HCT116 (cell line): ENCODE measurements around the gene MPPED1.

Experiments
- POLR2A ChIP-seq: IDR thresholded peaks from 2 replicates; pipeline ENCODE4 v1.7.0; 2011; ENCODE audit warnings: borderline replicate concordance; ENCODE audit not compliant: insufficient read depth, insufficient read length; ENCODE audit errors: extremely low read depth
- RAD21 ChIP-seq: IDR thresholded peaks from 2 replicates; pipeline ENCODE4 v1.6.1; 2012; ENCODE audit warnings: low read depth, mild to moderate bottlenecking
- TF ChIP-seq, protein P1 (sequence below), 3 experiments: fragments of 200-600 bp in 1 of 3; sonication (generic) in 1 of 3; IDR thresholded peaks in 2 of 3; conservative IDR thresholded peaks in 1 of 3; 2 replicates each; pipeline ENCODE4 v1.5.1; 2012 to 2017; ENCODE audit warnings: low read depth in 2 of 3, low read length in 2 of 3, antibody characterized with exemption in 1 of 3, borderline replicate concordance in 1 of 3, control low read depth in 1 of 3, mild to moderate bottlenecking in 1 of 3, mixed read lengths in 1 of 3, mixed run types in 1 of 3, moderate library complexity in 1 of 3; ENCODE audit not compliant: insufficient read depth in 1 of 3
- TF ChIP-seq, protein P2 (sequence below): IDR thresholded peaks from 2 replicates; pipeline ENCODE4 v1.6.1; 2011; ENCODE audit warnings: mild to moderate bottlenecking, low read length, moderate library complexity; ENCODE audit not compliant: insufficient replicate concordance; ENCODE audit errors: extremely low read depth

DNA sequence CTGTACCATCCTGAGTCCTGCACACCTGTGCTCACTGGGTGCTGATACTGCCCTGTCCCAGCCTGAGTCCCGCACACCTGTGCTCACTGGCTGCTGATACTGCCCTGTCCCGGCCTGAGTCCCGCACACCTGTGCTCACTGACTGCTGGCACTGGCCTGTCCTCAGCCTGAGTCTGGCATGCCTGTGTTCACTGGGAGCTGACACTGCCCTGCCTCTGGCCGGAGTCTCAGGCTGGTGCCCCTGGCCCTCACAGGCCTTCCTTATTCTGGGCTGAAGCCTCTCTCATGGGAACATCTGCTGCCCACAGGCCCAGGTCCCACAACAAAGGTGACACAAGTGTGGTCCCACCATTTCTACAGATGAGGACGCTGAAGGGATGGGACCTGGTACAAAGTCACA, 115.1 kb downstream of the MPPED1 start:
- TF ChIP-seq POLR2A (no peak), RAD21 (no peak)
- TF ChIP-seq, protein P1, sequence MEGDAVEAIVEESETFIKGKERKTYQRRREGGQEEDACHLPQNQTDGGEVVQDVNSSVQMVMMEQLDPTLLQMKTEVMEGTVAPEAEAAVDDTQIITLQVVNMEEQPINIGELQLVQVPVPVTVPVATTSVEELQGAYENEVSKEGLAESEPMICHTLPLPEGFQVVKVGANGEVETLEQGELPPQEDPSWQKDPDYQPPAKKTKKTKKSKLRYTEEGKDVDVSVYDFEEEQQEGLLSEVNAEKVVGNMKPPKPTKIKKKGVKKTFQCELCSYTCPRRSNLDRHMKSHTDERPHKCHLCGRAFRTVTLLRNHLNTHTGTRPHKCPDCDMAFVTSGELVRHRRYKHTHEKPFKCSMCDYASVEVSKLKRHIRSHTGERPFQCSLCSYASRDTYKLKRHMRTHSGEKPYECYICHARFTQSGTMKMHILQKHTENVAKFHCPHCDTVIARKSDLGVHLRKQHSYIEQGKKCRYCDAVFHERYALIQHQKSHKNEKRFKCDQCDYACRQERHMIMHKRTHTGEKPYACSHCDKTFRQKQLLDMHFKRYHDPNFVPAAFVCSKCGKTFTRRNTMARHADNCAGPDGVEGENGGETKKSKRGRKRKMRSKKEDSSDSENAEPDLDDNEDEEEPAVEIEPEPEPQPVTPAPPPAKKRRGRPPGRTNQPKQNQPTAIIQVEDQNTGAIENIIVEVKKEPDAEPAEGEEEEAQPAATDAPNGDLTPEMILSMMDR (IDR thresholded peaks at IDR 0.05 in 2 of 3, conservative IDR thresholded peaks at IDR 0.05 in 1 of 3; ENCODE audit: borderline replicate concordance in 1 of 3, insufficient read depth in 1 of 3, low read depth in 2 of 3, low read length in 2 of 3) = no peak
- TF ChIP-seq, protein P2, sequence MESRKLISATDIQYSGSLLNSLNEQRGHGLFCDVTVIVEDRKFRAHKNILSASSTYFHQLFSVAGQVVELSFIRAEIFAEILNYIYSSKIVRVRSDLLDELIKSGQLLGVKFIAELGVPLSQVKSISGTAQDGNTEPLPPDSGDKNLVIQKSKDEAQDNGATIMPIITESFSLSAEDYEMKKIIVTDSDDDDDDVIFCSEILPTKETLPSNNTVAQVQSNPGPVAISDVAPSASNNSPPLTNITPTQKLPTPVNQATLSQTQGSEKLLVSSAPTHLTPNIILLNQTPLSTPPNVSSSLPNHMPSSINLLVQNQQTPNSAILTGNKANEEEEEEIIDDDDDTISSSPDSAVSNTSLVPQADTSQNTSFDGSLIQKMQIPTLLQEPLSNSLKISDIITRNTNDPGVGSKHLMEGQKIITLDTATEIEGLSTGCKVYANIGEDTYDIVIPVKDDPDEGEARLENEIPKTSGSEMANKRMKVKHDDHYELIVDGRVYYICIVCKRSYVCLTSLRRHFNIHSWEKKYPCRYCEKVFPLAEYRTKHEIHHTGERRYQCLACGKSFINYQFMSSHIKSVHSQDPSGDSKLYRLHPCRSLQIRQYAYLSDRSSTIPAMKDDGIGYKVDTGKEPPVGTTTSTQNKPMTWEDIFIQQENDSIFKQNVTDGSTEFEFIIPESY = no peak
